ENCODE results near the gene CIAO2B.

The CIAO2B gene

DNA sequence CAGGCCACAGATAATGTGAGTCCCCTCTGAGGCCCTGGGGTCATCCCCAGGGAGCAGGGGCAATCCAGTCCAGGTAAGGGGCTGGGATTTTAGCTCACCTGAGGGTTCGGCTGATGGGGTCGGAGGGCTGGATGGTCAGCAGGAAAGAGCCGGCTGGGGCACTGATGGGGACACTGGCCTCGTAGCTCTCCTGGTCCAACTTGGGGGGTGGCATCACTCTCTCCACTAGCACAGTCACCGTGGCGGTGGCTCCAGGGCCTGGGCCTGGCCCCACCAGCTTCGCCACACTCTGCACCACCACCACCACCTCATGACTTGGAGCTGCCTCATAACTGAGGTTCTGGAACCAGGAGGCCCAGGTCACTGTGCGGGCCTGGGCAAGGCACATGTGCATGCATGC, 22.4 kb downstream of the CIAO2B start:
- H3K36me3 ChIP-seq = no peaks in the 10 kb centered on the region
- H3K4me3 ChIP-seq (ENCODE audit: low read depth, low read length) = no peak overlapping the region
- no peaks in the 10 kb centered on the region for H3K27me3 ChIP-seq
- no peak for DNase-seq
- no peaks in the 10 kb centered on the region for H3K4me1 ChIP-seq
- no peaks in the 10 kb centered on the region for H3K9me3 ChIP-seq
- TF ChIP-seq, protein P1, sequence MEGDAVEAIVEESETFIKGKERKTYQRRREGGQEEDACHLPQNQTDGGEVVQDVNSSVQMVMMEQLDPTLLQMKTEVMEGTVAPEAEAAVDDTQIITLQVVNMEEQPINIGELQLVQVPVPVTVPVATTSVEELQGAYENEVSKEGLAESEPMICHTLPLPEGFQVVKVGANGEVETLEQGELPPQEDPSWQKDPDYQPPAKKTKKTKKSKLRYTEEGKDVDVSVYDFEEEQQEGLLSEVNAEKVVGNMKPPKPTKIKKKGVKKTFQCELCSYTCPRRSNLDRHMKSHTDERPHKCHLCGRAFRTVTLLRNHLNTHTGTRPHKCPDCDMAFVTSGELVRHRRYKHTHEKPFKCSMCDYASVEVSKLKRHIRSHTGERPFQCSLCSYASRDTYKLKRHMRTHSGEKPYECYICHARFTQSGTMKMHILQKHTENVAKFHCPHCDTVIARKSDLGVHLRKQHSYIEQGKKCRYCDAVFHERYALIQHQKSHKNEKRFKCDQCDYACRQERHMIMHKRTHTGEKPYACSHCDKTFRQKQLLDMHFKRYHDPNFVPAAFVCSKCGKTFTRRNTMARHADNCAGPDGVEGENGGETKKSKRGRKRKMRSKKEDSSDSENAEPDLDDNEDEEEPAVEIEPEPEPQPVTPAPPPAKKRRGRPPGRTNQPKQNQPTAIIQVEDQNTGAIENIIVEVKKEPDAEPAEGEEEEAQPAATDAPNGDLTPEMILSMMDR (IDR thresholded peaks at IDR 0.05; ENCODE audit: low read depth, low read length) = no peak

DNA sequence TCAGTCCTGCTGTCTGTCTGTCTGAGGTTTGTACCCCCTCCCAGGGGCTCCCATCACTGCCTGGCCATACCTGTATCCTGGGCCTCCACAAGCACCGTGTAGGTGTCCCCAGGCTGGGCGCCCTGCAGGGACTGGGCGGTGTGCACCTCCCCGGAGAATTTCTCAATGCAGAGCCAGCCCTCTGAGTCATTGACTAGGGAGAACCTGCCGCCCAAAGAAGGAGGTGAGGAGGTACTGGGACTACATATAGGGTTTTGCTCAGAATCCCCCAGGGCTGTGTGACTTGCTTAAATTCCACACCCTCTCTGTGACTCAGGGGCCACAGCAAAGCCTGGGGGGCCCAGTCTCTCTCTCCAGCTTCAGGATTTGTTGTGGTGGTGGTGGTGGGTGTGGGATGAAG, 23.1 kb downstream of the CIAO2B start:
- Histone ChIP-seq H3K27me3 (no peaks in the 10 kb centered on the region), H3K4me1 (no peaks in the 10 kb centered on the region), H3K9me3 (no peaks in the 10 kb centered on the region), H3K4me3 (ENCODE audit: low read depth, low read length) (no peak overlapping the region), H3K36me3 (no peaks in the 10 kb centered on the region)
- no peak for DNase-seq
- TF ChIP-seq, protein P1 (IDR thresholded peaks at IDR 0.05; ENCODE audit: low read depth, low read length) = no peak

DNA sequence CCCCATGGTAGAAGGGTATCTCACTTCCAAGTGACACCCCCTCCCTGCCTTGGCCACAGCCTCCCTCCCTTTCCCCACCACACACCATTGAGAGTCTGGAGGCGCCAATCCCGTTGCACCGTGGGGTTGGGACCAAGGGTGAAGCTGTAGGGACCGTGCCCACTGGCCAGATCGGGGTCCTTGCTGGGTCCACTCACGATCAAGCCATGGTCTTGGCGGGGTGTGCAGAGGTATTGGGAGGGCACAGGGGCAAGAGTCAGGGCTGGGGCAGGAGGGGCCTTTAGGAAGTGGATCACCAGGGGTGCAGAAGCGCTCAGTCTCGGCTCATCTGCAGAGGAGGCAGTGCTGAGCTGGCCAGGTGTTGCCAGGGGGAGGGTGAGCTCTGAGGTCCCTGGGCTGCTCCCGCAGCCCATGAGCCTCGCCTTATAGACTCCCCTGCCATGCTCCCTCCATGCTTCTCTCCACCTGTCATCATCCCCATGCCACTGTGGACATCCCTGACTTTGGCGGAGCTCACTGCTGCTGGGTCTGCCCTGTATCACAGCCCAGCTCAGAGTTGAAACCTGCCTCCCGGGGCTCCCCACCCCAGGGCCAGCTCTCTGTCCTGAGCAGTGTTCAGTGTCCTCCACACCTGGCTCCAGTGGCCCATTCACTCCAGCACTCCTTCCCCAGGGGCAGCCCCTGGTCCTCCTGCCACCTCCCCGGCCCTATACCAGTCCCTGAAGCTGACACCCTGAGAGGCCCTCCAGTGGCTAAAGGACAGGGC, 23.8 kb downstream of the CIAO2B start:
- no peaks in the 10 kb centered on the region for H3K36me3 ChIP-seq
- H3K4me3 ChIP-seq (ENCODE audit: low read depth, low read length) = no peak overlapping the region
- no peaks in the 10 kb centered on the region for H3K27me3 ChIP-seq
- peaks cover 4% of the 10 kb centered on the region for H3K4me1 ChIP-seq
- DNase-seq = no peak
- TF ChIP-seq, protein P1 (IDR thresholded peaks at IDR 0.05; ENCODE audit: low read depth, low read length) = no peak
- no peaks in the 10 kb centered on the region for H3K9me3 ChIP-seq

DNA sequence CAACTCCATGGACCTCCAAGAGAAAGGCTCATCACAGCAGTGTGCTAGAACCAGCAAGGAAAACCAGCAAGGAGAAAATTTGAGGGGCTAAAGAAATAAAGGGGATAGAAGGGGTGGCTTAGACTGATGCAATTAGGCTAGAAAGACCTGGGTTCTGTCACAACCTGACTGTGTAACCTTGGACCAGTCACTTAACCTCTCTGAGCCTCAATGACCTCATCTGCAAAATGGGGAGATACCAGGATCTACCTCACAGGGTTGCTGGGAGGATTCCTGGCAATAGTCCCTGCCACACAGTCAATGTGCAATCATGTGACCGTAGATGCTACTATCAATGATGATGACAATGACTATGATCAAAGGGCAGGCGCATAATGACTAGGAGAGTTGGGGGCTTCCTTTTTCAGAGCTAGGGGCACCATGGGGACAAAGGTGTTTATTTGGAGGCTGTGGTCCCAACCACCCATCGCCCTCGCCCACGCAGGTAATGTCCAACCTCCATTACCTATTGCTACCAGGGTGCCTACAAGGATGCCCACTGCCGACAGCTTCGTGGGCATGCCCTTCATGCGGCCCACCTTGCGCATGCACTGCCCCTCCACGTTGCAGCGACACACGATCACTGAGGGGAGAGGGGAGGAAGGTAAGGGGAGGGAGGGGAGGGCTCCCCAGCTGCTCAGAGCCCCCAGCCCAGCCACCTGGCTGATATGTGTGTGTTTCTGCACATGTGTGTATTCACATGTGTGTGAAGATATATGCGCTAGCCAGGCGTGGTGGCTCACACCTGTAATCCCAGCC, 25.2 kb downstream of the CIAO2B start:
- DNase-seq = no peak
- Histone ChIP-seq H3K9me3 (no peaks in the 10 kb centered on the region), H3K4me1 (peaks cover 4% of the 10 kb centered on the region), H3K36me3 (no peaks in the 10 kb centered on the region), H3K4me3 (ENCODE audit: low read depth, low read length) (no peak overlapping the region), H3K27me3 (no peaks in the 10 kb centered on the region)
- TF ChIP-seq, protein P1 (IDR thresholded peaks at IDR 0.05; ENCODE audit: low read depth, low read length) = no peak

DNA sequence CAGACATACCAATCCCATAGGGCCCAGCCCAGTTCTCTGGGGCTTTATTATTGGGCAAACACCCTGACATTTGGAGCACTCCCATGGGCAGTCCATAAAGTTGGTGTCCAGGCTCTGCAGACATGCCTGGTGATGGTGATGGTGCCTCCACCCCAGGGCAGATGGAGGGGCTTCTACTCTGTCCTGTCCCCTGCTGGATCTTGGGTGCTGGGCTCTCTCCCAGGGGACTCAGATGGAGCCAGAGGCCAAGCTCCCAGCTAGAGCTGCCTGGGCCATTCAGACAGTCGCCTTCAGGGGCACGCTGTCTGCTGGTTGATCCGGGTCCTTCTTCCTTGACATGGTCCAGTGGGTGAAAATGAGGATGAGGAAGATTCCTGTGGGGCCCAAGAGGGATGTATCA, 26.1 kb downstream of the CIAO2B start:
- H3K4me3 ChIP-seq (ENCODE audit: low read depth, low read length) = no peak overlapping the region
- no peaks in the 10 kb centered on the region for H3K9me3 ChIP-seq
- no peak for DNase-seq
- H3K36me3 ChIP-seq = no peaks in the 10 kb centered on the region
- H3K27me3 ChIP-seq = no peaks in the 10 kb centered on the region
- TF ChIP-seq, protein P1 (IDR thresholded peaks at IDR 0.05; ENCODE audit: low read depth, low read length) = no peak
- peaks cover 4% of the 10 kb centered on the region for H3K4me1 ChIP-seq

All from BE2C (cell line).